Measurements from ENCODE around the gene KSR1.

The KSR1 gene

GRCh38 chr17:27533874-27534815 is 77.9 kb downstream of the KSR1 start:
- DNase-seq (ENCODE audit: low spot score) (no peak), FAIRE-seq (no peak)

- no peak for DNase-seq (ENCODE audit: low spot score)
- FAIRE-seq, result no peak
Observed at GRCh38 chr17:27535178-27535928, 79.1 kb downstream of the KSR1 start.

GRCh38 chr17:27535975-27536374 is 79.7 kb downstream of the KSR1 start:
- FAIRE-seq (no peak), DNase-seq (ENCODE audit: low spot score) (no peak)

GRCh38 chr17:27536781-27537180 is 80.5 kb downstream of the KSR1 start:
- DNase-seq (ENCODE audit: low spot score) (no peak), FAIRE-seq (no peak)

- DNase-seq (ENCODE audit: low spot score) (no peak), FAIRE-seq (no peak)
Observed at GRCh38 chr17:27538156-27538955, 82.1 kb downstream of the KSR1 start.

GRCh38 chr17:27539152-27539551 is 82.9 kb downstream of the KSR1 start:
- no peak for FAIRE-seq

GRCh38 chr17:27539794-27540317 is 83.6 kb downstream of the KSR1 start:
- DNase-seq (ENCODE audit: low spot score) (no peak), FAIRE-seq (no peak)

More at GRCh38 chr17:27539152-27539551, 82.9 kb downstream of the KSR1 start:
- DNase-seq (ENCODE audit: low spot score), result no peak

- FAIRE-seq (no peak), DNase-seq (ENCODE audit: low spot score) (no peak)
Observed at GRCh38 chr17:27540318-27541101, 84.3 kb downstream of the KSR1 start.

- DNase-seq (ENCODE audit: low spot score) (no peak), FAIRE-seq (no peak)
Observed at GRCh38 chr17:27541301-27542023, 85.2 kb downstream of the KSR1 start.

- DNase-seq (ENCODE audit: low spot score) (no peak), FAIRE-seq (no peak)
Observed at GRCh38 chr17:27542841-27543463, 86.7 kb downstream of the KSR1 start.

- DNase-seq (ENCODE audit: low spot score) (no peak), FAIRE-seq (no peak)
Observed at GRCh38 chr17:27543464-27543856, 87.2 kb downstream of the KSR1 start.

- FAIRE-seq, result no peak
Observed at GRCh38 chr17:27543958-27544349, 87.7 kb downstream of the KSR1 start.

GRCh38 chr17:27544350-27545131 is 88.3 kb downstream of the KSR1 start:
- no peak for FAIRE-seq
- DNase-seq (ENCODE audit: low spot score), result no peak

More at GRCh38 chr17:27543958-27544349, 87.7 kb downstream of the KSR1 start:
- no peak for DNase-seq (ENCODE audit: low spot score)

- FAIRE-seq, result no peak
- no peak for DNase-seq (ENCODE audit: low spot score)
Observed at GRCh38 chr17:27545562-27546229, 89.4 kb downstream of the KSR1 start.

- DNase-seq (ENCODE audit: low spot score) (no peak), FAIRE-seq (no peak)
Observed at GRCh38 chr17:27546624-27547300, 90.5 kb downstream of the KSR1 start.

- DNase-seq (ENCODE audit: low spot score), result no peak
- no peak for FAIRE-seq
Observed at GRCh38 chr17:27547301-27547683, 91.0 kb downstream of the KSR1 start.

- FAIRE-seq, result no peak
- DNase-seq (ENCODE audit: low spot score), result no peak
Observed at GRCh38 chr17:27548369-27548768, 92.1 kb downstream of the KSR1 start.

Measured in RCC 7860 (cell line).